ENCODE results near the gene DENND4C. TPM values are rescaled to one million over a fixed set of nuclear protein-coding genes. Genes with fewer than 3 reads are reported as not detected.
A peak's percentile ranks its signal among the peaks of the same experiment; 100 is the strongest.

The DENND4C gene
- polyA plus RNA-seq, 1 of the 3 experiments (the other 2 are of a cell fraction), result 7.5 TPM

- no peaks in the 10 kb centered on the region for H4K20me1 ChIP-seq (ENCODE audit: insufficient read depth)
- H3K9ac ChIP-seq, result no peak overlapping the region
- H3K9me3 ChIP-seq, result no peaks in the 10 kb centered on the region
- no peak overlapping the region for H2AFZ ChIP-seq (ENCODE audit: low read depth)
- peaks cover 4% of the 10 kb centered on the region; the same call in 1 of the 2 replicates for H3K79me2 ChIP-seq (ENCODE audit: insufficient read depth)
- H3K4me2 ChIP-seq, result no peak overlapping the region
- no peak for DNase-seq
- H3K4me1 ChIP-seq (ENCODE audit: control insufficient read depth in 1 of 2, insufficient read depth in 2 of 2, low read depth in 1 of 2, low read length in 1 of 2), result peaks cover 3 to 5% of the 10 kb centered on the region in 2 experiments; a peak in 3 of 4 replicates
- H3K27me3 ChIP-seq (ENCODE audit: insufficient read depth), result no peaks in the 10 kb centered on the region
- CTCF ChIA-PET, result interaction anchor here (1.3 kb wide), 1 partner anchor 79 kb away, joined by 3 read pairs; no protein-coding TSS in a partner anchor
- no peaks in the 10 kb centered on the region for H3K36me3 ChIP-seq (replicated peaks in 1 of 2; ENCODE audit: control insufficient read depth in 1 of 2, insufficient read depth in 2 of 2, low read length in 1 of 2)
- POLR2A ChIA-PET, result no interaction called here
- 90% methylated on average over 6 of the region's 6 CpGs for WGBS (ENCODE audit: low lambda C conversion rate)
- no peak for TF ChIP-seq EZH2phosphoT487 (IDR thresholded peaks at IDR 0.05; ENCODE audit: borderline replicate concordance, low read depth)
- no peak for TF ChIP-seq CHD2 (IDR thresholded peaks at IDR 0.05; ENCODE audit: low read length, partially characterized antibody)
- no peak for TF ChIP-seq FOXM1 (IDR thresholded peaks at IDR 0.05; ENCODE audit: low read depth)
- TF ChIP-seq RAD21 (IDR thresholded peaks at IDR 0.05; ENCODE audit: low read length), result no peak
- no peak for TF ChIP-seq ZBTB33 (IDR thresholded peaks at IDR 0.05; ENCODE audit: borderline replicate concordance, low read depth)
- no peak for TF ChIP-seq RXRA (IDR thresholded peaks at IDR 0.05; ENCODE audit: borderline replicate concordance, low read depth)
- TF ChIP-seq GATA2 (CRISPR knock-in tag; IDR thresholded peaks at IDR 0.05), result no peak
- no peaks in the 10 kb centered on the region for H3K9me2 ChIP-seq
- H3F3A ChIP-seq (replicated peaks; ENCODE audit: insufficient read depth), result peaks cover 22% of the 10 kb centered on the region
- H3K27ac ChIP-seq (ENCODE audit: low read depth in 2 of 2, low read length in 1 of 2), result peak overlapping the region in 1 of 2 experiments; percentile 19; a peak in 1 of 4 replicates
- H3K4me3 ChIP-seq (ENCODE audit: low read depth in 2 of 2, low read length in 1 of 2), result no peak overlapping the region
Measured at GRCh38 chr9:19385786-19386501, 155.5 kb downstream of the DENND4C start.

GRCh38 chr9:19386502-19387044, 156.1 kb downstream of the DENND4C start:
- TF ChIP-seq JUND (IDR thresholded peaks at IDR 0.05) (0 out of 2 replicates have a peak, but pooled peaks have one; percentile 3), ZBTB33 (IDR thresholded peaks at IDR 0.05; ENCODE audit: borderline replicate concordance, low read depth) (no peak), GABPA (IDR thresholded peaks at IDR 0.05; ENCODE audit: low read depth) (no peak)
- DNase-seq, result no peak
- CTCF ChIA-PET, result no interaction called here
- POLR2A ChIA-PET, result no interaction called here
- Histone ChIP-seq H3K4me1 (ENCODE audit: control insufficient read depth in 1 of 2, insufficient read depth in 2 of 2, low read depth in 1 of 2, low read length in 1 of 2) (peaks cover 0 to 5% of the 10 kb centered on the region in 2 experiments; a peak in 1 of 4 replicates), H3F3A (replicated peaks; ENCODE audit: insufficient read depth) (peaks cover 21% of the 10 kb centered on the region), H4K20me1 (ENCODE audit: insufficient read depth) (no peaks in the 10 kb centered on the region), H3K9me2 (no peaks in the 10 kb centered on the region), H3K27me3 (ENCODE audit: insufficient read depth) (no peaks in the 10 kb centered on the region), H2AFZ (ENCODE audit: low read depth) (no peak overlapping the region), H3K79me2 (ENCODE audit: insufficient read depth) (no peaks in the 10 kb centered on the region), H3K4me2 (no peak overlapping the region), H3K9me3 (no peaks in the 10 kb centered on the region), H3K9ac (no peak overlapping the region), H3K27ac (ENCODE audit: low read depth in 2 of 2, low read length in 1 of 2) (peak overlapping the region in 1 of 2 experiments; percentile 19; a peak in 1 of 4 replicates), H3K36me3 (replicated peaks in 1 of 2; ENCODE audit: control insufficient read depth in 1 of 2, insufficient read depth in 2 of 2, low read length in 1 of 2) (no peaks in the 10 kb centered on the region), H3K4me3 (ENCODE audit: low read depth in 2 of 2, low read length in 1 of 2) (no peak overlapping the region)
- WGBS (ENCODE audit: low lambda C conversion rate), result 49% methylated on average over 2 of the region's 2 CpGs

Measured in SK-N-SH (cell line).